ENCODE results near the gene WBP1. TPM values are rescaled to one million over a fixed set of nuclear protein-coding genes. Genes with fewer than 3 reads are reported as not detected.

The WBP1 gene
- total and polyA plus RNA-seq, 10 of the 15 experiments (the other 5 are each of a cell fraction or from before 2014, with no cell fraction given), result 4.2 to 76.8 (median 43.8) TPM

- Histone ChIP-seq H3K27ac (ENCODE audit: control insufficient read depth, insufficient read depth) (no peak overlapping the region), H3K4me2 (ENCODE audit: control insufficient read depth, insufficient read depth) (no peak overlapping the region), H3K36me3 (ENCODE audit: control insufficient read depth in 2 of 2, insufficient read depth in 2 of 2, low read length in 1 of 2) (no peaks in the 10 kb centered on the region), H2AFZ (ENCODE audit: control insufficient read depth, low read depth, low read length) (no peak overlapping the region), H3K79me2 (ENCODE audit: control insufficient read depth, insufficient read depth, low read length) (no peaks in the 10 kb centered on the region; the same call in 1 of the 2 replicates), H4K20me1 (ENCODE audit: control insufficient read depth, insufficient read depth) (no peaks in the 10 kb centered on the region), H3K4me1 (ENCODE audit: control insufficient read depth, insufficient read depth, low read length) (peaks cover 23% of the 10 kb centered on the region), H3K9me3 (replicated peaks; ENCODE audit: control insufficient read depth, insufficient read depth, low read length) (no peaks in the 10 kb centered on the region), H3K27me3 (replicated peaks in 1 of 2; ENCODE audit: control insufficient read depth in 2 of 2, insufficient read depth in 2 of 2, low read length in 1 of 2) (peaks cover 2 to 10% of the 10 kb centered on the region in 2 experiments; a peak in 3 of 4 replicates), H3K9ac (ENCODE audit: control insufficient read depth, insufficient read depth, low read length) (no peak overlapping the region), H3K4me3 (no peak overlapping the region)
- in situ Hi-C loops (cut with MboI), result no loop called here
- ChIA-PET SMC1A (ENCODE audit: uncharacterized antibody, unreplicated experiment) (interaction anchor here (0.7 to 1.4 kb wide), 3 partner anchors 16 to 20 kb away, joined by 3 to 4 read pairs (median 3); partner anchors contain the start of genes INO80B and WBP1), CTCF (interaction anchor here (1.2 to 2.5 kb wide), 2 partner anchors 16 to 25 kb away, joined by 3 to 12 read pairs; partner anchors contain the start of gene INO80B), RAD21 (ENCODE audit: unreplicated experiment) (no interaction called here), POLR2A (interaction anchor here (1.1 to 3.4 kb wide), 2 partner anchors 14 to 18 kb away, joined by 3 to 21 read pairs; partner anchors contain the start of genes C2orf81 and WDR54)
- no peak for ATAC-seq
- intact Hi-C loops (cut with micrococcal nuclease; ENCODE audit: unreplicated experiment), result no loop called here
- no peak for FAIRE-seq
- DNase-seq (ENCODE audit: low read depth, low spot score), result no peak
- no TSS peak for BruUV-seq (replicated peaks)
- WGBS (ENCODE audit: insufficient coverage, insufficient replicate concordance, low lambda C conversion rate, missing lambda C conversion rate), result 92% methylated on average over 1 of the region's 1 CpG
- TF ChIP-seq ESRRA (IDR thresholded peaks at IDR 0.05; ENCODE audit: low read length) (no peak), GABPA (IDR thresholded peaks at IDR 0.05; ENCODE audit: low read depth) (no peak), JUND (IDR thresholded peaks at IDR 0.05; ENCODE audit: low read depth, low read length) (no peak), ZNF207 (IDR thresholded peaks at IDR 0.05; ENCODE audit: borderline replicate concordance) (no peak), MTA3 (IDR thresholded peaks at IDR 0.05; ENCODE audit: borderline replicate concordance, low read length) (no peak), MLLT1 (IDR thresholded peaks at IDR 0.05) (no peak), MAX (IDR thresholded peaks at IDR 0.05; ENCODE audit: low read depth, low read length) (no peak), ZNF274 (IDR thresholded peaks at IDR 0.05; ENCODE audit: insufficient read depth, insufficient read length) (no peak)
- TF ChIP-seq, protein P1, sequence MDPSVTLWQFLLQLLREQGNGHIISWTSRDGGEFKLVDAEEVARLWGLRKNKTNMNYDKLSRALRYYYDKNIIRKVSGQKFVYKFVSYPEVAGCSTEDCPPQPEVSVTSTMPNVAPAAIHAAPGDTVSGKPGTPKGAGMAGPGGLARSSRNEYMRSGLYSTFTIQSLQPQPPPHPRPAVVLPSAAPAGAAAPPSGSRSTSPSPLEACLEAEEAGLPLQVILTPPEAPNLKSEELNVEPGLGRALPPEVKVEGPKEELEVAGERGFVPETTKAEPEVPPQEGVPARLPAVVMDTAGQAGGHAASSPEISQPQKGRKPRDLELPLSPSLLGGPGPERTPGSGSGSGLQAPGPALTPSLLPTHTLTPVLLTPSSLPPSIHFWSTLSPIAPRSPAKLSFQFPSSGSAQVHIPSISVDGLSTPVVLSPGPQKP (IDR thresholded peaks at IDR 0.05; ENCODE audit: low read depth, low read length), result no peak
- TF ChIP-seq, protein P2, sequence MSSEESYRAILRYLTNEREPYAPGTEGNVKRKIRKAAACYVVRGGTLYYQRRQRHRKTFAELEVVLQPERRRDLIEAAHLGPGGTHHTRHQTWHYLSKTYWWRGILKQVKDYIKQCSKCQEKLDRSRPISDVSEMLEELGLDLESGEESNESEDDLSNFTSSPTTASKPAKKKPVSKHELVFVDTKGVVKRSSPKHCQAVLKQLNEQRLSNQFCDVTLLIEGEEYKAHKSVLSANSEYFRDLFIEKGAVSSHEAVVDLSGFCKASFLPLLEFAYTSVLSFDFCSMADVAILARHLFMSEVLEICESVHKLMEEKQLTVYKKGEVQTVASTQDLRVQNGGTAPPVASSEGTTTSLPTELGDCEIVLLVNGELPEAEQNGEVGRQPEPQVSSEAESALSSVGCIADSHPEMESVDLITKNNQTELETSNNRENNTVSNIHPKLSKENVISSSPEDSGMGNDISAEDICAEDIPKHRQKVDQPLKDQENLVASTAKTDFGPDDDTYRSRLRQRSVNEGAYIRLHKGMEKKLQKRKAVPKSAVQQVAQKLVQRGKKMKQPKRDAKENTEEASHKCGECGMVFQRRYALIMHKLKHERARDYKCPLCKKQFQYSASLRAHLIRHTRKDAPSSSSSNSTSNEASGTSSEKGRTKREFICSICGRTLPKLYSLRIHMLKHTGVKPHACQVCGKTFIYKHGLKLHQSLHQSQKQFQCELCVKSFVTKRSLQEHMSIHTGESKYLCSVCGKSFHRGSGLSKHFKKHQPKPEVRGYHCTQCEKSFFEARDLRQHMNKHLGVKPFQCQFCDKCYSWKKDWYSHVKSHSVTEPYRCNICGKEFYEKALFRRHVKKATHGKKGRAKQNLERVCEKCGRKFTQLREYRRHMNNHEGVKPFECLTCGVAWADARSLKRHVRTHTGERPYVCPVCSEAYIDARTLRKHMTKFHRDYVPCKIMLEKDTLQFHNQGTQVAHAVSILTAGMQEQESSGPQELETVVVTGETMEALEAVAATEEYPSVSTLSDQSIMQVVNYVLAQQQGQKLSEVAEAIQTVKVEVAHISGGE (CRISPR knock-in tag; IDR thresholded peaks at IDR 0.05), result no peak
- TF ChIP-seq, protein P3, sequence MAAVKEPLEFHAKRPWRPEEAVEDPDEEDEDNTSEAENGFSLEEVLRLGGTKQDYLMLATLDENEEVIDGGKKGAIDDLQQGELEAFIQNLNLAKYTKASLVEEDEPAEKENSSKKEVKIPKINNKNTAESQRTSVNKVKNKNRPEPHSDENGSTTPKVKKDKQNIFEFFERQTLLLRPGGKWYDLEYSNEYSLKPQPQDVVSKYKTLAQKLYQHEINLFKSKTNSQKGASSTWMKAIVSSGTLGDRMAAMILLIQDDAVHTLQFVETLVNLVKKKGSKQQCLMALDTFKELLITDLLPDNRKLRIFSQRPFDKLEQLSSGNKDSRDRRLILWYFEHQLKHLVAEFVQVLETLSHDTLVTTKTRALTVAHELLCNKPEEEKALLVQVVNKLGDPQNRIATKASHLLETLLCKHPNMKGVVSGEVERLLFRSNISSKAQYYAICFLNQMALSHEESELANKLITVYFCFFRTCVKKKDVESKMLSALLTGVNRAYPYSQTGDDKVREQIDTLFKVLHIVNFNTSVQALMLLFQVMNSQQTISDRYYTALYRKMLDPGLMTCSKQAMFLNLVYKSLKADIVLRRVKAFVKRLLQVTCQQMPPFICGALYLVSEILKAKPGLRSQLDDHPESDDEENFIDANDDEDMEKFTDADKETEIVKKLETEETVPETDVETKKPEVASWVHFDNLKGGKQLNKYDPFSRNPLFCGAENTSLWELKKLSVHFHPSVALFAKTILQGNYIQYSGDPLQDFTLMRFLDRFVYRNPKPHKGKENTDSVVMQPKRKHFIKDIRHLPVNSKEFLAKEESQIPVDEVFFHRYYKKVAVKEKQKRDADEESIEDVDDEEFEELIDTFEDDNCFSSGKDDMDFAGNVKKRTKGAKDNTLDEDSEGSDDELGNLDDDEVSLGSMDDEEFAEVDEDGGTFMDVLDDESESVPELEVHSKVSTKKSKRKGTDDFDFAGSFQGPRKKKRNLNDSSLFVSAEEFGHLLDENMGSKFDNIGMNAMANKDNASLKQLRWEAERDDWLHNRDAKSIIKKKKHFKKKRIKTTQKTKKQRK (IDR thresholded peaks at IDR 0.05; ENCODE audit: low read depth, low read length), result no peak
Observed at GRCh38 chr2:74438248-74438647, 20.0 kb upstream of the WBP1 start.
